PC-9 (cell line): ENCODE results near the gene PBX1. TPM values are rescaled to one million over a fixed set of nuclear protein-coding genes. Genes with fewer than 3 reads are reported as not detected.

Experiments used
- BruUV-seq: library from RNA; stranded (reverse); fragments of 400-500 nt; replicated peaks from 2 replicates; lab custom pipeline; 2021; lab: Mats Ljungman, UMichigan
- CTCF ChIA-PET: fragments of 300-600 bp; sonication (Branson Sonifier 250); formaldehyde crosslinking; loops from one replicate; lab custom pipeline; 2022; ENCODE audit warnings: antibody characterized with exemption; lab: Charles Lee
- POLR2A ChIA-PET: fragments of 300-600 bp; sonication (Branson Sonifier 250); formaldehyde crosslinking; loops from one replicate; lab custom pipeline; 2022; ENCODE audit warnings: antibody characterized with exemption; ENCODE audit not compliant: unreplicated experiment; lab: Charles Lee
- DNase-seq, 2 experiments: peaks; one replicate each; pipeline versions ENCODE4 v3.0.0 to v3.0.0-alpha.2; 2015 to 2022; ENCODE audit warnings: mixed read lengths in 1 of 2
- H2AFZ ChIP-seq: fragments of 200-600 bp; sonication (generic); 2 replicates; pipeline ENCODE4 v1.8.1; 2017; ENCODE audit warnings: antibody characterized with exemption
- H3F3A ChIP-seq: fragments of 200-600 bp; sonication (generic); 2 replicates; pipeline ENCODE4 v1.8.1; 2017; ENCODE audit warnings: antibody characterized with exemption, mild to moderate bottlenecking, low read depth; ENCODE audit not compliant: insufficient read depth
- H3K27ac ChIP-seq: fragments of 200-600 bp; sonication (generic); 2 replicates; pipeline ENCODE4 v1.6.1; 2016; ENCODE audit warnings: mixed run types
- H3K27me3 ChIP-seq: fragments of 200-600 bp; sonication (generic); 2 replicates; pipeline ENCODE4 v1.6.1; 2016; ENCODE audit warnings: low read depth, mixed run types; ENCODE audit not compliant: insufficient read depth
- H3K36me3 ChIP-seq: fragments of 200-600 bp; sonication (generic); 2 replicates; pipeline ENCODE4 v1.6.1; 2016; ENCODE audit warnings: low read depth, mixed run types
- H3K4me1 ChIP-seq: fragments of 200-600 bp; sonication (generic); replicated peaks from 2 replicates; pipeline ENCODE4 v1.6.1; 2016; ENCODE audit warnings: mixed run types; ENCODE audit not compliant: insufficient read depth
- H3K4me2 ChIP-seq: fragments of 200-600 bp; sonication (generic); 2 replicates; pipeline ENCODE4 v1.6.1; 2017; ENCODE audit warnings: mixed run types
- H3K4me3 ChIP-seq: fragments of 200-600 bp; sonication (generic); 2 replicates; pipeline ENCODE4 v1.6.1; 2016; ENCODE audit warnings: mixed run types
- H3K79me2 ChIP-seq: fragments of 200-600 bp; sonication (generic); 2 replicates; pipeline ENCODE4 v1.6.1; 2017; ENCODE audit warnings: low read depth, mixed run types
- H3K9me2 ChIP-seq: fragments of 200-600 bp; sonication (generic); 2 replicates; pipeline ENCODE4 v1.8.1; 2017; ENCODE audit warnings: mild to moderate bottlenecking; ENCODE audit not compliant: insufficient read depth
- H3K9me3 ChIP-seq: fragments of 200-600 bp; sonication (generic); 2 replicates; pipeline ENCODE4 v1.8.1; 2016; ENCODE audit warnings: low read depth; ENCODE audit not compliant: insufficient read depth
- H4K20me1 ChIP-seq: fragments of 200-600 bp; sonication (generic); 2 replicates; pipeline ENCODE4 v1.8.1; 2017; ENCODE audit not compliant: insufficient read depth
- CTCF ChIP-seq: fragments of 200-600 bp; sonication (generic); conservative IDR thresholded peaks from 2 replicates; pipeline ENCODE4 v1.6.1; 2017; ENCODE audit warnings: mixed run types, antibody characterized with exemption, mild to moderate bottlenecking, moderate library complexity
- EZH2 ChIP-seq: fragments of 200-600 bp; sonication (generic); IDR thresholded peaks from 2 replicates; pipeline ENCODE4 v1.8.0; 2017; ENCODE audit warnings: antibody characterized with exemption, low read depth
- intact Hi-C: fragments of 100-400 bp; cut with micrococcal nuclease; formaldehyde crosslinking; loops from one replicate; pipeline ENCODE4 v1.10.0; 2022; ENCODE audit not compliant: unreplicated experiment
- total RNA-seq: library from RNA; stranded (reverse); gene quantifications from 2 replicates; pipeline ENCODE4 v1.2.3, GENCODE V29; 2021

PBX1 gene
- total RNA-seq, 1 experiment from 2014 or later, result 57.7 TPM

GRCh38 chr1:164662462-164662861 lies 103.5 kb downstream of the PBX1 start:
- CTCF ChIA-PET, result no interaction called here
- BruUV-seq, result no TSS peak
- Histone ChIP-seq H3F3A (peaks cover 50% of the 10 kb centered on the region), H3K4me3 (no peak overlapping the region), H3K36me3 (no peaks in the 10 kb centered on the region), H3K4me1 (peaks cover 61% of the 10 kb centered on the region), H3K4me2 (no peak overlapping the region), H3K9me2 (no peaks in the 10 kb centered on the region), H3K79me2 (peaks cover 63% of the 10 kb centered on the region), H3K27me3 (no peaks in the 10 kb centered on the region), H4K20me1 (no peaks in the 10 kb centered on the region), H2AFZ (no peak overlapping the region), H3K27ac (peak overlapping the region; percentile 99; the same call in 1 of the 2 replicates), H3K9me3 (no peaks in the 10 kb centered on the region; the same call in 1 of the 2 replicates)
- intact Hi-C loops, result loop anchor here (5.0 kb wide), 1 partner anchor 45 kb away; no protein-coding TSS in a partner anchor
- TF ChIP-seq EZH2 (no peak), CTCF (no peak)
- no peak for DNase-seq
- POLR2A ChIA-PET, result interaction anchor here (0.6 kb wide), 1 partner anchor 83 kb away, joined by 5 read pairs; no protein-coding TSS in a partner anchor

GRCh38 chr1:164662955-164663354 lies 104.0 kb downstream of the PBX1 start:
- Histone ChIP-seq H3K36me3 (no peaks in the 10 kb centered on the region), H3K4me1 (peaks cover 56% of the 10 kb centered on the region), H4K20me1 (no peaks in the 10 kb centered on the region), H3K27ac (no peak overlapping the region), H3K9me3 (no peaks in the 10 kb centered on the region; the same call in 1 of the 2 replicates), H3K27me3 (no peaks in the 10 kb centered on the region), H3K4me3 (no peak overlapping the region), H2AFZ (no peak overlapping the region), H3K9me2 (no peaks in the 10 kb centered on the region), H3K4me2 (no peak overlapping the region), H3K79me2 (peaks cover 60% of the 10 kb centered on the region), H3F3A (peaks cover 45% of the 10 kb centered on the region)
- TF ChIP-seq CTCF (no peak), EZH2 (no peak)
- intact Hi-C loops, result loop anchor here (5.0 kb wide), 1 partner anchor 44 kb away; no protein-coding TSS in a partner anchor
- no TSS peak for BruUV-seq
- DNase-seq, result no peak
- POLR2A ChIA-PET, result interaction anchor here (0.6 kb wide), 1 partner anchor 84 kb away, joined by 5 read pairs; no protein-coding TSS in a partner anchor
- CTCF ChIA-PET, result no interaction called here

- ChIA-PET POLR2A (no interaction called here), CTCF (interaction anchor here (0.6 kb wide), 1 partner anchor 165 kb away, joined by 3 read pairs; no protein-coding TSS in a partner anchor)
- no peak overlapping the region for H3K27ac ChIP-seq
- H2AFZ ChIP-seq, result no peak overlapping the region
- H3K4me3 ChIP-seq, result no peak overlapping the region
- no peaks in the 10 kb centered on the region for H3K9me2 ChIP-seq
- no peak overlapping the region for H3K4me2 ChIP-seq
- H3K27me3 ChIP-seq, result no peaks in the 10 kb centered on the region
- intact Hi-C loops, result loop anchor here (5.0 kb wide), 1 partner anchor 43 kb away; no protein-coding TSS in a partner anchor
- H3K36me3 ChIP-seq, result peaks cover 2% of the 10 kb centered on the region; the same call in 1 of the 2 replicates
- DNase-seq, result no peak
- peaks cover 33% of the 10 kb centered on the region for H3F3A ChIP-seq
- TF ChIP-seq EZH2 (no peak), CTCF (no peak)
- peaks cover 44% of the 10 kb centered on the region for H3K4me1 ChIP-seq
- H3K9me3 ChIP-seq, result no peaks in the 10 kb centered on the region; the same call in 1 of the 2 replicates
- BruUV-seq, result no TSS peak
- H4K20me1 ChIP-seq, result no peaks in the 10 kb centered on the region
- H3K79me2 ChIP-seq, result peaks cover 64% of the 10 kb centered on the region
These were observed 105.1 kb downstream of the PBX1 start for GRCh38 chr1:164664127-164664526.
